IMR-90 (cell line): Measurements from ENCODE around the gene CPNE6. TPM values are rescaled to one million over a fixed set of nuclear protein-coding genes. Genes with fewer than 3 reads are reported as not detected.

Source experiments
- ATAC-seq: fragments of 200-7000 bp; cut with Tn5 transposase; 2 replicates; pipeline ENCODE4 v1.9.1; 2020; ENCODE audit warnings: low read depth, mild to moderate bottlenecking, moderate library complexity
- BruUV-seq: library from RNA; stranded (reverse); fragments of 400-500 nt; replicated peaks from 2 replicates; lab custom pipeline; 2021; lab: Mats Ljungman, UMichigan
- CTCF ChIA-PET: fragments of 300-600 bp; formaldehyde crosslinking; extraction: SDS; loops from one replicate; lab custom pipeline; 2021; ENCODE audit warnings: antibody characterized with exemption; lab: Yijun Ruan, JAX
- POLR2A ChIA-PET: fragments of 300-600 bp; sonication (Branson Sonifier 250); formaldehyde crosslinking; loops from one replicate; lab custom pipeline; 2022; ENCODE audit warnings: antibody characterized with exemption; ENCODE audit not compliant: unreplicated experiment; lab: Charles Lee
- DNase-seq: peaks from one replicate; pipeline ENCODE4 v3.0.0; 2013
- H2AFZ ChIP-seq: replicated peaks from 2 replicates; pipeline ENCODE3; 2013; ENCODE audit warnings: low read length, mild to moderate bottlenecking; ENCODE audit not compliant: poor library complexity
- H2AK5ac ChIP-seq: 2 replicates; pipeline ENCODE4 v1.6.1; 2013; ENCODE audit warnings: low read depth, low read length, inconsistent platforms
- H2AK9ac ChIP-seq: replicated peaks from 2 replicates; pipeline ENCODE3; 2013; ENCODE audit warnings: mild to moderate bottlenecking, low read depth, low read length, moderate library complexity; ENCODE audit not compliant: poor library complexity
- H2BK120ac ChIP-seq: 2 replicates; pipeline ENCODE4 v1.6.1; 2013; ENCODE audit warnings: low read depth, low read length, inconsistent platforms
- H2BK15ac ChIP-seq: 3 replicates; pipeline ENCODE4 v1.6.1; 2013; ENCODE audit warnings: low read depth, low read length, inconsistent platforms
- H2BK20ac ChIP-seq: 2 replicates; pipeline ENCODE4 v1.6.1; 2013; ENCODE audit warnings: low read depth, mild to moderate bottlenecking, inconsistent platforms, low read length, moderate library complexity
- H2BK5ac ChIP-seq: 2 replicates; pipeline ENCODE4 v1.6.1; 2013; ENCODE audit warnings: mild to moderate bottlenecking, low read depth, low read length, inconsistent platforms; ENCODE audit not compliant: poor library complexity, severe bottlenecking
- H3K14ac ChIP-seq: replicated peaks from 2 replicates; pipeline ENCODE4 v1.6.1; 2013; ENCODE audit warnings: low read depth, low read length, inconsistent platforms
- H3K18ac ChIP-seq: 2 replicates; pipeline ENCODE4 v1.6.1; 2013; ENCODE audit warnings: low read depth, low read length, control low read depth
- H3K23ac ChIP-seq: 2 replicates; pipeline ENCODE4 v1.6.1; 2013; ENCODE audit warnings: low read depth, low read length, inconsistent platforms
- H3K27ac ChIP-seq: 2 replicates; pipeline ENCODE4 v1.5.1; 2013; ENCODE audit warnings: mild to moderate bottlenecking, control low read depth, low read length; ENCODE audit not compliant: insufficient read depth
- H3K27me3 ChIP-seq: 2 replicates; pipeline ENCODE4 v1.6.1; 2013; ENCODE audit warnings: low read length; ENCODE audit not compliant: control insufficient read depth, insufficient read depth
- H3K36me3 ChIP-seq: 2 replicates; pipeline ENCODE4 v1.6.1; 2013; ENCODE audit warnings: low read length, mixed read lengths; ENCODE audit not compliant: control insufficient read depth, insufficient read depth
- H3K4ac ChIP-seq: 2 replicates; pipeline ENCODE4 v1.6.1; 2013; ENCODE audit warnings: low read depth, low read length, inconsistent platforms
- H3K4me1 ChIP-seq: 2 replicates; pipeline ENCODE4 v1.6.1; 2013; ENCODE audit warnings: low read length, mixed read lengths; ENCODE audit not compliant: control insufficient read depth, insufficient read depth
- H3K4me2 ChIP-seq: 2 replicates; pipeline ENCODE4 v1.6.1; 2013; ENCODE audit warnings: low read depth, mild to moderate bottlenecking, control low read depth, low read length, moderate library complexity
- H3K4me3 ChIP-seq: 2 replicates; pipeline ENCODE4 v1.5.1; 2013; ENCODE audit warnings: low read depth, mild to moderate bottlenecking, control low read depth, low read length, moderate library complexity; ENCODE audit not compliant: insufficient read depth
- H3K56ac ChIP-seq: 2 replicates; pipeline ENCODE4 v1.6.1; 2013; ENCODE audit warnings: low read length, inconsistent platforms; ENCODE audit not compliant: insufficient read depth; ENCODE audit errors: extremely low read depth
- H3K79me1 ChIP-seq, 2 experiments: 2 replicates each; pipeline ENCODE4 v1.6.1; 2013; ENCODE audit warnings: low read length in 2 of 2, inconsistent platforms in 1 of 2, low read depth in 1 of 2
- H3K9ac ChIP-seq: 2 replicates; pipeline ENCODE4 v1.6.1; 2013; ENCODE audit warnings: low read depth, low read length, control low read depth
- H3K9me1 ChIP-seq: 2 replicates; pipeline ENCODE4 v1.6.1; 2013; ENCODE audit warnings: low read length, inconsistent platforms; ENCODE audit not compliant: insufficient read depth
- H3K9me3 ChIP-seq: 2 replicates; pipeline ENCODE4 v1.6.1; 2013; ENCODE audit warnings: low read length; ENCODE audit not compliant: control insufficient read depth, insufficient read depth
- H4K20me1 ChIP-seq: 2 replicates; pipeline ENCODE4 v1.6.1; 2013; ENCODE audit warnings: low read length, inconsistent platforms; ENCODE audit not compliant: insufficient read depth
- H4K5ac ChIP-seq: 2 replicates; pipeline ENCODE4 v1.6.1; 2013; ENCODE audit warnings: mild to moderate bottlenecking, low read depth, low read length, control low read depth
- H4K8ac ChIP-seq, 2 experiments: 2 replicates each; pipeline ENCODE4 v1.6.1; 2013; ENCODE audit warnings: low read depth in 2 of 2, low read length in 2 of 2, control low read depth in 1 of 2, inconsistent platforms in 1 of 2
- H4K91ac ChIP-seq: 2 replicates; pipeline ENCODE4 v1.6.1; 2013; ENCODE audit warnings: low read depth, low read length, inconsistent platforms; ENCODE audit not compliant: insufficient read depth
- CTCF ChIP-seq: conservative IDR thresholded peaks from 2 replicates; pipeline ENCODE4 v1.5.1; 2012; ENCODE audit warnings: mild to moderate bottlenecking, low read depth, low read length, improper control_type of control experiment
- NFE2L2 ChIP-seq: fragments of 150-350 bp; IDR thresholded peaks from 2 replicates; pipeline ENCODE4 v1.6.1; 2016; ENCODE audit warnings: low read depth, mild to moderate bottlenecking, low read length
- RCOR1 ChIP-seq: IDR thresholded peaks from 2 replicates; pipeline ENCODE4 v1.6.1; 2012; ENCODE audit warnings: mild to moderate bottlenecking, low read length, improper control_type of control experiment; ENCODE audit not compliant: insufficient replicate concordance
- SMC3 ChIP-seq: fragments of 150-350 bp; IDR thresholded peaks from 2 replicates; pipeline ENCODE4 v1.6.1; 2016; ENCODE audit warnings: low read depth, mild to moderate bottlenecking, antibody characterized with exemption, low read length, moderate library complexity
- WGBS, 2 experiments: methylation state at CpG; one replicate each; pipeline versions ENCODE4 v1.1.5 to v1.1.7; 2013; ENCODE audit warnings: missing lambda C conversion rate in 2 of 2; ENCODE audit not compliant: insufficient read length in 1 of 2; ENCODE audit errors: extremely low coverage in 2 of 2; 5-methylcytosine and 5-hydroxymethylcytosine counted together
- dilution Hi-C: fragments of 300-500 bp; cut with HindIII; formaldehyde crosslinking; loops from one replicate; pipeline ENCODE4 v1.14.3; 2018; ENCODE audit warnings: low sequenced_read_pairs; ENCODE audit not compliant: unreplicated experiment
- in situ Hi-C: fragments of 300-500 bp; cut with MboI; formaldehyde crosslinking; loops from 3 replicates; pipeline ENCODE4 v1.14.3; 2019; ENCODE audit warnings: low sequenced_read_pairs, inconsistent platforms, mixed read lengths
- intact Hi-C: fragments of 100-400 bp; cut with micrococcal nuclease; formaldehyde crosslinking; loops from 2 replicates; pipeline ENCODE4 v1.10.0; 2022
- polyA plus RNA-seq, 3 experiments: library from polyadenylated mRNA; depleted of rRNA; stranded (reverse); fragments of >200 nt; gene quantifications; 2 replicates each; pipeline ENCODE4 v1.2.3, GENCODE V29; 2012; ENCODE audit warnings: low replicate concordance in 1 of 3
- total RNA-seq: library from RNA; depleted of rRNA; stranded (reverse); fragments of >200 nt; gene quantifications from 2 replicates; pipeline ENCODE4 v1.2.3, GENCODE V29; 2012

The CPNE6 gene
- total and polyA plus RNA-seq, 2 of the 4 experiments (the other 2 are of a cell fraction) = not detected

GRCh38 chr14:24064856-24065255 lies 6.5 kb upstream of the CPNE6 start:
- no peak overlapping the region for H3K14ac ChIP-seq
- no peaks in the 10 kb centered on the region for H4K20me1 ChIP-seq
- dilution Hi-C loops = no loop called here
- DNase-seq = no peak
- no peak overlapping the region for H3K9ac ChIP-seq
- H3K23ac ChIP-seq = no peak overlapping the region
- H3K79me1 ChIP-seq = no peaks in the 10 kb centered on the region
- no peak overlapping the region for H3K4me2 ChIP-seq
- no peak overlapping the region for H2BK20ac ChIP-seq
- H3K36me3 ChIP-seq = no peaks in the 10 kb centered on the region
- no peak overlapping the region for H3K18ac ChIP-seq
- H3K4ac ChIP-seq = no peak overlapping the region
- no peak overlapping the region for H4K8ac ChIP-seq
- BruUV-seq = no TSS peak
- H4K5ac ChIP-seq = no peak overlapping the region
- ATAC-seq = no peak
- no peak overlapping the region for H2AK5ac ChIP-seq
- H2AK9ac ChIP-seq = no peak overlapping the region
- peaks cover 49% of the 10 kb centered on the region for H3K27me3 ChIP-seq
- ChIA-PET POLR2A (no interaction called here), CTCF (interaction anchor here (1.2 kb wide), 1 partner anchor 44 kb away, joined by 6 read pairs; no protein-coding TSS in a partner anchor)
- WGBS, 2 experiments = no CpG with 5 or more reads among the region's 15 CpGs
- in situ Hi-C loops = no loop called here
- no peaks in the 10 kb centered on the region for H3K4me1 ChIP-seq
- H3K9me1 ChIP-seq = no peaks in the 10 kb centered on the region
- H2BK5ac ChIP-seq = no peak overlapping the region
- no peak overlapping the region for H4K91ac ChIP-seq
- H3K4me3 ChIP-seq = no peak overlapping the region
- intact Hi-C loops = no loop called here
- no peak overlapping the region for H2BK120ac ChIP-seq
- H3K27ac ChIP-seq = no peak overlapping the region
- no peak for TF ChIP-seq RCOR1
- TF ChIP-seq CTCF = no peak
- TF ChIP-seq NFE2L2 = no peak
- no peak for TF ChIP-seq SMC3
- no peaks in the 10 kb centered on the region for H3K9me3 ChIP-seq
- H2BK15ac ChIP-seq = no peak overlapping the region
- H2AFZ ChIP-seq = no peak overlapping the region
- no peak overlapping the region for H3K56ac ChIP-seq
